A204.1 (cell line): ENCODE data around the gene ATRAID.
"Not testable (repeated sequence)": the region's sequence is repeated elsewhere in the genome, so short reads cannot be mapped to it uniquely, and the experiment has no call there.

Experiments
- FAIRE-seq: peaks from 2 replicates; lab custom pipeline; 2012; peaks lifted over from hg19 to GRCh38; lab: Jason Lieb, UNC

Gene ATRAID

DNA sequence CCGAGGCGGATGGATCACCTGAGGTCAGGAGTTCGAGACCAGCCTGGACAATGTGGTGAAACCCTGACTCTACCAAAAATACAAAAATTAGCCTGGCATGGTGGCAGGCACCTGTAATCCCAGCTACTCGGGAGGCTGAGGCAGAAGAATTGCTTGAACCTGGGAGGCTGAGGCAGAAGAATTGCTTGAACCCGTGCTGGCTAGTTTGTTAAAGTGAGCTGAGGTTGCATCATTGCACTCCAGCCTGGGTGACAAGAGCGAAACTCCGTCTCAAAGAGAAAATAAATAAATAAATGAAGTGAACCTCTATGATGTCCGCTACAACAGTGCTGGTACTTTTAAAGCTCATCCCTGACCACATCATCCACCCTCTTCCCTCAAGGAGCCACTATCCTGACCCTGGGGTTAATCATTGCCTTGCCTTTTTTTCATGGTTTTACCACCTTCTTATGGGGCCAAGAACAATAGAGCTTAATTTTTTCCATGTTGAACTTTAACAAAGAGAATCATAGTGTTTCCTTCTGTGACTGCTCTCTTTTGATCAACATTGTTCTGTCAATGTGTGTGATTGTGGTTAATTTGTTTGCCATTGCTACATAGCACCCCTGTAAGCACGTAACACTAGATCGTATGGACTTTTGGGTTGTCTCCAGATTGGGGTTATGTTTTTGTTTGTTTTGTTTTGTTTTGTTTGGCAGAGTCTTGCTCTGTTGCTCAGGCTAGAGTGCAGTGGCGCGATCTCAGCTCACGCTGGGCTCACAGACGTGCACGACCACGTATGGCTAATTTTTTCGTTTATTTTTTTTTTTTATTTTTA is 17.1 kb upstream of the ATRAID start:
- FAIRE-seq, result no peak

DNA sequence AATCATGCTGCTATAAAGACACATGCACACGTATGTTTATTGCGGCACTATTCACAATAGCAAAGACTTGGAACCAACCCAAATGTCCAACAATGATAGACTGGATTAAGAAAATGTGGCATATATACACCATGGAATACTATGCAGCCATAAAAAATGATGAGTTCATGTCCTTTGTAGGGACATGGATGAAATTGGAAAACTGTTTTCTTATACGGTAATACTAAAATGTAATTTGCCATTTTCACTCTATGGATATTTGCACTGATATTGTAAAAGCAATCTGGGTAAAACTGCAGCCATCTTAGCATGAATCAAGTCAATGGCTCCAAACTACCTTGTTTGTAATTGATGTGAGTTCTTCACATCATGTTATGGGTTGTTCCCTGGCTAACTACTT is 16.0 kb upstream of the ATRAID start:
- FAIRE-seq, result not testable (repeated sequence)

DNA sequence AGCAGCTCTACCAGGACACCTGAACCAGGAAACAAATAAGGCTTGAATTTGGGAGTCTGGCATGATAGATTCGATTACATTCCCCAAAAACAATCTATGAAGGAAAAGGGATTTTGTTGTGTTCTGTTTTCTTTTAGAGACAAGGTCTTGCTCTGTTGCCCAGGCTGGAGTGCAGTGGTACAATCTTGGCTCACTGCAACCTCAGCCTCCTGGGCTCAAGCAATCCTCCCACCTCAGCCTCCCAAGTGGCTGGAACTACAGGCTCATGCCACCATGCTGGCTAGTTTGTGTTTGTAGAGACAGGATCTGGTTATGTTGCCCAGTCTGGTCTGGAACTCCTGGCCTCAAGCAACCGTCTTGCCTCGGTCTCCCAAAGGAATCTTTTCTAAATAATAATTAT is 13.8 kb upstream of the ATRAID start:
- FAIRE-seq, result not testable (repeated sequence)

DNA sequence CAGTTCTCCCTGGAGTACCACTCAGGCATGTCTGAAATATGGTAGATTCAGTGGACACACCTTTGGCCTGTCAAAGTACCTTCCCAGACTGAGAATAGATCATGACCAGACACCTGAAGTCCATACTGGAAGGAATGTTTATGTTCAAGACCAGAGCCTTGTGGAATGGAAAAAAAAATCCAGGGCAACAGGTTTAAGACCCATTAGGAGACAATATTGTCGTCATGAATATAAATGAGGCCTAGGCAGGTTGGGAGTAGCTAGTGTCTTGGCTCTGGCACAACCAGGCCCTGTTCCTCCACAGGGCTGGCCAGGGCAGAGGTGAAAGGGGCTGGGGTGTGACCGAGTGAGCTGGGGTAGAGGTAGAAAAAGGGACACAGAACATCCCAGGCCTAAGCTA is 13.2 kb upstream of the ATRAID start:
- no peak for FAIRE-seq

DNA sequence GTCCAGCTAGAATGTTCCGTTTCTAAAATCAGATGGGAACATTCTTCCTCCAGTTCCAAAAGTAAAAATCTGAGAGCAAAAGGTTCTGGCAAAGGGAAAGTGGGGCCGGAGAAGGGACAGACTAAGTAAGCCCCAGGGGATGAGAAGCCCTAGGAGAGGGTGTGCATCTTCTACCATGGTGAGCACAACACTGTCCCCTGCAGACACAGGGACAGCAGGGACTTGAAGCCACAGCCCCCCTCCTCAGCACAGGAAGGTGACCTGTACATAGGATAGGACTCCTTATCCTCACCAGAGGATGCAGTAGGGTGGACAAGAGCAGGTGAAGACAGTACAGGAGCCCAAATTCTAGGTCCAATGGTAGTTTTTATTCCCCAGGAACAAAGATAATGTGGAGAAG is 12.6 kb upstream of the ATRAID start:
- FAIRE-seq, result no peak

DNA sequence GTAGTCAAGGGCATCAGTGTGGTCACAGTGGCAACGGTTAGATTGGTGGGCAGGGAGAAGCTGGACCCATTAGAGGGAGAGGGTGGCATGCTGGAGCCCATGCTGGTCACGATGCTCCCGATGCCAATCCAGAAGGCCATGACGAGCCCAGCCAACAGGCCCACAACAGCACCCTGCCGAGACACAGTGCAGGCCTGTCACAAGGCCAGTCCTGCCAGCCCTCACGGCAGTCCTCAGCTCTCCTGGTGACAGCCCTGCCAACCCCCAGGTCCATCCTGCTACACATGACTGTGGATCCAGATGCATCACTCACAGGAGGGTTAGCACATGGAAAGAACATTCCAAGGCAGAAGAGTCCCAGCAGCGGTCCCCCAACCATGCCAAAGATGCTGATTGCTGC is 10.2 kb upstream of the ATRAID start:
- FAIRE-seq, result no peak

DNA sequence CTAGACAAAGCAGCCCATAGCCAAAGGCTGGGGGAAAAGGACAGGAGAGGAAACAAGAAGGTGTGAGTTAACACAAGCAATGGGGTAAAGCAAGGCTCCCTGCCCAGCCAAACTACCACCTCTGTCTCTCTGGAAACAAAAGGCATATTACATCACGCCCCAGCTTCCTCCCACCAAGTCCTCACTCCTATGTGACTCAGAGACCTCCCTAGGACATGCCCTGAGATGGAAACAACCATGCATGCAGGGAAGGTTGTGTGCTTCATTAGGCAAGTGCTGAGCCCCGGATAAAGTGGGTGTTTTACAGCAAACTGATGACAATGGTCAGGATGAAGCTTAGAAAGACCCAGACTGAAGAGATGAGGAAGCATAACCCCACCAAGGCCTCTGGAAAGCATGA is 9.0 kb upstream of the ATRAID start:
- FAIRE-seq, result no peak

DNA sequence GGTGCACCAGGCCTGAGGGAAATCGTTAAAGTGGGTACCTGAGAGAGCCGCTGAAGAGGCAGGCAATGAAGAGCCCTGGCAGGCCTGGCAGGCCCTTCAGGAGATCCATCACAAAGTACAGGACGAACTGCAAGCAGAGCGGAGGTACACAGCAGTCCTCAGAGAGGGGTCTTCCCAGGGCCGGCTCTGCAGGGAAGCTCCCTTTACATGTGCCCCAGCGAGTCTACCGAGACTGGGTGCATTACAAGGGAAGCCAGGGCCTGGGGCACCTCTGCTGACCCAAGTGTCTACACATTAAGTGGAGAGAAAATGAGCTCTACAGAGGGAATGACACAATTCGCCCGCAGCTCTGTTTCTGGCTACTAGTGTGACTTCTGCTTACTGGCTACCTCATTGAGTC is 8.1 kb upstream of the ATRAID start:
- no peak for FAIRE-seq

DNA sequence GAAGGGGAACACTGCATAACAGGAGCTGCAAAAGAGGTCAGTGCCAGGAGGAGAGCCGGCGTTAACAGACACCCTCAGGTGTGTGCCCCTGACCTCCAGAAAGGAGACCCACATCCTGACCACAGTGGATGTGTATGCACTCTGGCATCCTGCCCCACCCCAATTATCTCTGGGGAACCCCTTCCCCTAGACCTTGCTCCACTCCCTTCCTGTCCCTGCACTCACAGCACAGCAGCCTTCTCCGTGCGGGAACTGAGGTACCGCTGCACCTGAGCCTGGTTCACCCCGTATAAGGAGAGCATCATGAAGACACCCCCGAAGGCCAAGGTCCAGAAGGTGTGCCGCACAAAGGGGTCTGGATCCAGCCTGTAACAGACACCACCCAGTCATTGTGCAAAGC is 7.3 kb upstream of the ATRAID start:
- no peak for FAIRE-seq

DNA sequence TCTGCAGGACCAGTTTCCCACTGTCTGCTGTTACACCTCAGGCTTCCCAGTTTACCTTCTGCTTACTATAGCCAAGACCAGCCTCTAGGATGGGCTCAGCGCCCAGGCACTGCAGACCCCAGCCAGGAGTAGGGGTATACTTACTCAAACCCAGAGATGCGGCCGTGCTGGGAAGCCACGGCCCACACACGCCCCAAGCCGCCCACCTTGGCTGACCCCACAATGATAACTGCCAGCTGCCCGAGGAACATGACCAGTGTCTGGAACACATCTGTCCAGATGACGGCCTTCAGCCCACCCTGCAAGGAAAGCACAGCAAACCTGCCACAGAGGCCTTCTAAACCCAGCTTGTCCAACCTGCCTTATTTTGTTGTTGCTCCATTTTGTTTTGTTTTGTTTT is 6.6 kb upstream of the ATRAID start:
- FAIRE-seq, result no peak

DNA sequence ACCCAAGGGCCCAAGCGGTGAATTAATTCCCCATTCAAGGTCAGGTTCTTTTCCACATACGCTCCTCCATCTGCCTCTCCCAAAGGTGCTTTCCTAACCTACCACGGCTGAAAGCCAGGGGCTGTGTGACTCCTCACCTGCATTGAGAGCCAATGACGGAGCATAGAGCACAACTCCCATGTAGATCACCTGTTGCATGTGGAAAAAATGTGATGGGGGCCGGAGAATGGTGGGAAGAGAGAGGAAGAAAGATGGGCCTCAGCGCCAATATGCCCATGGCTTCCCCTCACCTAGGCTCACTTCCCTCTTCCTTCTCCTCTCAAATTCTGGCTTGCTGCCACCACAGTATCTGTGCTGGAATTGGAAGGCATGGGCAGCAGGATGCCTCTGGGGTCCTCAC is 5.5 kb upstream of the ATRAID start:
- FAIRE-seq, result no peak

DNA sequence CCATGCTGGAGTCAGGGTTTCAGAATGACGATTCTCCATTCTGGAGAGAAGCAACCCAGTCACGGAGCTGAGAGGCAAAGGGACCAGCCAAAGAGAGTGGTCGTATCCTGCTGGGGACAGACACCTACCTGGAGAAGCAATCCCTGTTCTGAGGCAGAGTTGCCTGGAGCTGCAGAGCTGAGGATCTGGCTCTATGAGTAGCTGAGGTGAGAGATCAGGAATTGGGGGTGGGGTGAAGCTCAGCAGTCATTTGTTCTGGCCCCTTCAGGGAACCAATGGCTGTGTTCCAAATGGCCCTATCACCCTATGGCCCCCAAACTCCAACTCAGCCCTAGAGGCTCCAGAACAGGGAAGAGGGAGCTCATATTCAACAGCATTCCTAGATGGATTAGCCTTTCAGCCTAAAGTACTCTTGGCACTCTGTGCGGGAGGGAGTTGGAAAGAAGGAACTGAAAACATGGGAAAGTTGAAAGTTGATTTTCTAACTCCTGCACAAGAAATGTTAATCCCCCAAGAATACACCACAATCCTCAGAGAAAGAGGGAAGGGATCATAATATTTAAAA is 3.3 kb upstream of the ATRAID start:
- no peak for FAIRE-seq

DNA sequence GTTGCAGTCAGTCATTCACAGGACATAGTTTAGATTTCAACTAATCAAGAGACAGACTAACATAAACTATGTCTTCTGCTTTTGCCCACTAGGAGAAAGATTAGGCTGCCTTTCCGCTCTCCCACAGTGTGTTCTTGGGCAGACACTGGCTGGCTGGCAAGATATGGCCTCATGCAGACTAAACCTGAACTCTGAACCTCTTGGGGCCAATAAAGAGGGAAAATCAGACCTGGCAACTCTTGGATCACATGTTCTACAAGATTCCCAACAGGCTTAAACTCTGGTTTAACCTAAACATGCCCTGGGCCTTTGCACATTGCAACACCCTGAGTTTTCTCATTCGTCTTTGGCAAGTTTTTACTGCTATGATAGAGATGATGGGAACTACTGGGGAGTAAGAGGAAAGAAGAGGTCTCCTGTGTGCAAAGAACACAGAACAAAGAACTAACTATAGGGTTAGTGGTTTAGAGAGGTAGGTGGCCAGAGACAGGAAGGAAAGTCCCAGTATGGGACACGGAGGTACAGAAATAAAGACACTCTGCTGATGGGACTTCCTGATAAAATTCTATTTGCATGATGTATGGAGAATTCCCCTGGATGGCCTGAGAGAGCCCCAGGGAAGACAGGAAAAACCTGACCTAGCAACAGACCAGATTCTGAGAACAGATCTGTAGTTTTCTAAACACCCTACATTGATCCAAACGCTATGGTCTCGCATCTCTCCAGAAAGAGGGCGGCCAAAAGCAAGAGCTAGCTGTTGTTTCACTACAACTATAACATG is 2.0 kb upstream of the ATRAID start:
- no peak for FAIRE-seq

DNA sequence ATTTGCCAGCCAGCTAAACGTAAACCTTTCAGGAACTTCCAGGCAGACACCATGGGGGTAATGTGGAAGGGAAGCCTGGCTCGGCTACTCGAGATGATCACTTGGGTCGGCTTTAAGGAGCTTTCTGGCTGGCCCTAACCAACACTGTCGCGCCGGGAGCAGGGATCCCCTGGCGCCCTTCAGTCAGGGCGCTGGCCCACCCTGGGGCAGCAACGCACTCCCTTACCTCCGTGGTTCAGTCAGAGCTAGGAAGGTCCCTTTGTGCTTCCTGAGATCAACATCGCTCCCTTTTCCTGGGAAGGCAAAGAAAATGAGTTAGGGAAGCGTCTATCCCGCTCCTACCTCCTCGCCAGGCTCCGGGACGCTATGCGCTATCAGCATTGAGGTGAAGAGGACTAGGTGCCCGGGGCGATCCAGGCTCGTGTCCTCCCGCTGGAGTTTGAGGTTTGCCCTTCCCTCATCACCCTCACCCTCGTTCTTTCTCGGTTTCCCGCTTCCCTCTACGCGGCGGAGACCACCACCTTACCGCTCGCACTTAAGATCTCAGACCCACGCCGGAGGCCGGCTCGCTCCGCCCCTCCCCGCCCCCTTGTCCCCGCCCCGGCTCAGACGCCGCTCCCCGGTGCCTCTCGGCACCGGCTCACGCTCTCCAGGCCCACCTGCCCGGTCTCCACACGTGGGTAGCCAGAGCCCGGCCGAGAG is 449 bp upstream of the ATRAID start:
- FAIRE-seq, result no peak

DNA sequence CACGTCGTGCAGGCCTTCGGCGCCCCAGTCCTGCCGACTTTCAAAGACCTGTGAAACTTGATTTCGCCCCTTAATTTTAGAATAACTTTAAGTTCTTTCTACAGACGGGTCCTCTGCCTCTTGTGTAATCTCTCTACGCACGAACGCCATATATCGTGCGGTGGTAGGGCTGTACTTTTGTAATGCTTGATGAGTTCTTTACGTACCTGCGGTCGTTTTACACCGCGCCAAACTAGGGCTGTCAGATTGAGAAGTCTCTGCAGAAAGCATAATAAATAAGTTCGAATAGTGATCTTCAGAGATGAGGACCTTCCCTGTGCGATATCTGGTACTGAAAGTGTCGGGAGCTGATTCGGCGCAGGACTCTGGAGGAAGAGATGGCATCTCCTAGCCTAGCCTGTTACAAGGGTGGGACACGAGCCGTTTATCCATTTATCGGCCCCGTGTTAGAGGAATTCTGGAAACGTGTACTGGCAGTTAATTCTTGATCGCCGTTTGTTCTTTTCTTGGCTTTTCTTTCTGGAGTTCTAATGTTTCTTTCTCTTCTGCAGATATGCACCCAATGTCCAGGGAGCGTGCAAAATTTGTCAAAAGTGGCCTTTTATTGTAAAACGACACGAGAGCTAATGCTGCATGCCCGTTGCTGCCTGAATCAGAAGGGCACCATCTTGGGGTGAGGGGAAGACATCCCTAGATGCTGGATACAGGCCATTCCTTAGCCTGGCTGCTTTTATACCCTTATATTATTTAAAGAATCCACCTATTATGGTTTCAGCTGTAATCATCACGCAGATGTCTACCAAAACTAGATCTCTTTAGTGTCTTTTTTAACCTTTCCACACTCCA is 1.0 kb downstream of the ATRAID start:
- FAIRE-seq, result no peak

DNA sequence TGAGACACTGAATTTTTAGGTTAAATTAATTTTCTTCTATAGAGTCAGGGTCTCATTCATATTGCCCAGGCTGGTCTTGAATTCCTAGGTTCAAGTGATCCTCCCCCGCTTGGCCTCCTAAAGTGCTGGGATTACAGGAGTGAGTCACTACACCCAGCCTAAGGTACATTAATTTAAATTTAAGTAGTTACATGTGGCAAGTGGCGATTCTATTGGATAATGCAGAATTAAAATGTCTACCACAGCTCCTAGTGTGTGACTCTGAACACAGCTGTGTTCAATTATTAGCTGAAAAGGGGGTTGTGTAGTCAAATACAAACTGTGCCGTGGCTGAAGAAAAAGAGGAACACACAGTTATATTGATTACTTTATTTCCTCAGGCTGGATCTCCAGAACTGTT is 3.1 kb downstream of the ATRAID start:
- FAIRE-seq, result no peak

DNA sequence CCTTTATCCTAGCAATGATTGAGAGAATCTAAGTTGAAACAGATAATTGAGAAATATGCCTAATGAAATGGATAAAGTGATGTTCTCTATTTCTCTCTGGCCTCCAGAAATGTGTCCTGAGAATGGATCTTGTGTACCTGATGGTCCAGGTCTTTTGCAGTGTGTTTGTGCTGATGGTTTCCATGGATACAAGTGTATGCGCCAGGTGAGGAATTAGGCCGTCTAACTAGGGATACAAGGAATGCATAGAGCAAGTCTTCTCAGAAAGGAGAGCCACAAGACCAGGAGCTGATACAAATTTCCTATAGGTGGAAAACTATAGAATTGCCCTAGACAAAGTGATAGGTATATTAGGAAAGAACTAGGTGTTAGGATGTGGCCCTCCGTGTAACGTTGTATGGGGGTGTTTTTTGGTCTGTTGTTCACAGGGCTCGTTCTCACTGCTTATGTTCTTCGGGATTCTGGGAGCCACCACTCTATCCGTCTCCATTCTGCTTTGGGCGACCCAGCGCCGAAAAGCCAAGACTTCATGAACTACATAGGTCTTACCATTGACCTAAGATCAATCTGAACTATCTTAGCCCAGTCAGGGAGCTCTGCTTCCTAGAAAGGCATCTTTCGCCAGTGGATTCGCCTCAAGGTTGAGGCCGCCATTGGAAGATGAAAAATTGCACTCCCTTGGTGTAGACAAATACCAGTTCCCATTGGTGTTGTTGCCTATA is 4.7 kb downstream of the ATRAID start:
- no peak for FAIRE-seq

DNA sequence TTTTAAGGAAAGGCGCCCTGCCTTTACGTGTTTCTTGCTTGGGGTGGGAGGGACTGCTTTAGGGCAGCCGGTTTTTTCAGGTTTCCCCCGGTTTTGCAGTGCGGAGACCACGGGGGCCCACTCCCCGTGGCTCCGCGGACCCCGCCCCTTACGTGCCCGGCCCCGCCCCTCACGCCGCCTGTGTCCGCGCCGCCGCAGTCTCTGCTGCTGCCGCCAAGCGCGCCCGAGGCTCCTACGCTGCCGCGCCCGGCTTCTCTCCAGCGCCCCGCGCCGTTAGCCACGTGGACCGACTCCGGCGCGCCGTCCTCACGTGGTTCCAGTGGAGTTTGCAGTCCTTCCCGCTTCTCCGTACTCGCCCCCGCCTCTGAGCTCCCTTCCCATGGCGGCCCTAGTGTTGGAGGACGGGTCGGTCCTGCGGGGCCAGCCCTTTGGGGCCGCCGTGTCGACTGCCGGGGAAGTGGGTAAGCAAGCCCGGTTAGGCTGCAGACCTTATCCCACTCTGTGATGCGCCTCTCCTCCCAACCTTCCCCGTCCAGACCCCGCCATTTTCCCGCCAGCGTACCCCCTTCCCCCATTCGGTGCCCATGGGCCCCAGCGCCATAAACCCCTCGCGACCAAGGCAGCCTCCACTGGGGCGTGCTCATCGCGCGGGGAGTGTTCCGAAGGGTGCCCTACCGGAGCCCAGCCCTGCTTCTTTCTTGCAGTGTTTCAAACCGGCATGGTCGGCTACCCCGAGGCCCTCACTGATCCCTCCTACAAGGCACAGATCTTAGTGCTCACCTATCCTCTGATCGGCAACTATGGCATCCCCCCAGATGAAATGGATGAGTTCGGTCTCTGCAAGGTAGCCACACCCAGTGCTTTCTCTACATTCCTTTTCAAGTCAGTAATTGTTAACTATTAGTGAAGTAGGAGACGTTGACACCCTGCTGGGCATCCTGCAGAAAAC is 5.6 kb downstream of the ATRAID start, which contains the start of gene CAD:
TSS of gene CAD (plus strand) at position 197 of the 949 bp plus-strand sequence. CDS start at position 380, 183 bp downstream.
- no peak for FAIRE-seq

DNA sequence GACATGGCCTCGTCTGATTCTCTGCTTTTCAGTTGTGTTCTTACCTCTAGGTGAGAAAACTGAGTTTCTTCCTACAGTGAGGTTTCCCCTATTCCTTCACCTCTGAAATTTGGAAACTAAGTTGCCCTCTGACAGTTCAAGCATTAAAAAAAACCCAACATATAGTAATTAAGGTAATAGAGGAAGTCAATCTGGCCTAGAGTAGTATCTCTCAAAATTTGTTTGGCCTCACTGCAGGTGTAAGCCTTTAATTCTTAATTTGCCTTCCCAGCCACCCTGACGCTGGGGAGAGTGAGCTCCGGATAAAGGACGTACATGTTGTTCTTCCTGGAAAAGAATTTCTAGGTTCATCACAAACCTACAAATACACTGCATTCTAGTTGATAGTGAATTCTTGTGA is 6.8 kb downstream of the ATRAID start:
- FAIRE-seq, result no peak

DNA sequence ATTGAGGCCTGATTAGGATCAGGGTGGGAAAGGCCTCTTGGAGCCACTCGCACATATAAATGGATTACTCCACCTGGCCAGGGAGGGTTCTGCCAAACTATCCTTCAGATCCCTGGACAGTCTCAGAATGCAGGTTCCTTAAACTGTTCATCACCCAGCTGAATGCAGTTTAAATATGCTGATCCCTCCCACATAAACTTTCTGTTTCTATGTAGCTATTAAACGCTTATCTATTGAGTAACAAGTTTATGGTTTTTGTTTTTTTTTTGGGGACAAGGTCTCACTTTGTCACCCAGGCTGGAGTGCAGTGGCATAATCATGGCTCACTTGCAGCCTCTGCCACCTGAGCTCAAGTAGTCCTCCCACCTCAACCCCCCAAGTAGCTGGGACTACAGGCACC is 7.2 kb downstream of the ATRAID start:
- no peak for FAIRE-seq
